H1 (cell line): ENCODE data around the gene KIF5A. TPM values are rescaled to one million over a fixed set of nuclear protein-coding genes. Genes with fewer than 3 reads are reported as not detected.

ENCODE experiments used
- CTCF ChIA-PET: fragments of 300-600 bp; sonication (Branson Sonifier 250); formaldehyde crosslinking; loops from one replicate; lab custom pipeline; 2021; ENCODE audit not compliant: partially characterized antibody; lab: Charles Lee
- POLR2A ChIA-PET: fragments of 300-600 bp; sonication (Branson Sonifier 250); formaldehyde crosslinking; loops from one replicate; lab custom pipeline; 2021; ENCODE audit warnings: inconsistent platforms; ENCODE audit not compliant: partially characterized antibody; lab: Charles Lee
- DNase-seq, 2 experiments: peaks; one replicate each; pipeline versions ENCODE4 v3.0.0 to v3.0.0-alpha.2; 2010 to 2022; ENCODE audit warnings: low spot score in 2 of 2, low read depth in 1 of 2, mixed read lengths in 1 of 2
- FAIRE-seq: peaks from 2 replicates; lab custom pipeline; 2011; peaks lifted over from hg19 to GRCh38; lab: Jason Lieb, UNC
- H2AFZ ChIP-seq: 2 replicates; pipeline ENCODE4 v1.8.1; 2012; ENCODE audit warnings: low read length, inconsistent platforms
- H2AK5ac ChIP-seq: 2 replicates; pipeline ENCODE4 v1.6.1; 2013; ENCODE audit warnings: low read depth, low read length
- H2BK120ac ChIP-seq: replicated peaks from 2 replicates; pipeline ENCODE3; 2013; ENCODE audit warnings: low read depth, low read length, inconsistent platforms
- H2BK12ac ChIP-seq: 2 replicates; pipeline ENCODE4 v1.6.1; 2013; ENCODE audit warnings: low read depth, low read length
- H2BK15ac ChIP-seq: 2 replicates; pipeline ENCODE4 v1.6.1; 2013; ENCODE audit warnings: low read length
- H2BK20ac ChIP-seq: 2 replicates; pipeline ENCODE4 v1.6.1; 2013; ENCODE audit warnings: low read length
- H2BK5ac ChIP-seq: 2 replicates; pipeline ENCODE4 v1.6.1; 2013; ENCODE audit warnings: low read depth, low read length
- H3K14ac ChIP-seq: 2 replicates; pipeline ENCODE4 v1.6.1; 2013; ENCODE audit warnings: inconsistent platforms; ENCODE audit not compliant: insufficient read length
- H3K18ac ChIP-seq: 2 replicates; pipeline ENCODE4 v1.6.1; 2013; ENCODE audit warnings: low read length; ENCODE audit errors: extremely low read depth
- H3K23ac ChIP-seq: 2 replicates; pipeline ENCODE4 v1.6.1; 2013; ENCODE audit warnings: inconsistent platforms; ENCODE audit not compliant: insufficient read length
- H3K23me2 ChIP-seq: 2 replicates; pipeline ENCODE4 v1.6.1; 2013; ENCODE audit warnings: low read depth, low read length
- H3K27ac ChIP-seq: 2 replicates; pipeline ENCODE4 v1.6.1; 2011; ENCODE audit warnings: low read depth, low read length, inconsistent platforms
- H3K27me3 ChIP-seq, 4 experiments: replicated peaks in 1 of 4; 1 replicate in 1 of 4; 2 replicates in 3 of 4; pipeline versions ENCODE4 v1.6.1 to v1.8.1; 2011 to 2013; ENCODE audit warnings: low read length in 3 of 4, mild to moderate bottlenecking in 3 of 4, inconsistent platforms in 2 of 4, mixed read lengths in 2 of 4, moderate library complexity in 1 of 4; ENCODE audit not compliant: control insufficient read depth in 3 of 4, insufficient read depth in 3 of 4; ENCODE audit errors: extremely low read depth in 1 of 4
- H3K36me3 ChIP-seq, 4 experiments: 2 replicates each; pipeline versions ENCODE4 v1.6.1 to v1.8.1; 2011 to 2013; ENCODE audit warnings: mild to moderate bottlenecking in 4 of 4, low read length in 3 of 4, moderate library complexity in 2 of 4, control low read depth in 1 of 4, inconsistent platforms in 1 of 4; ENCODE audit not compliant: insufficient read depth in 4 of 4, control insufficient read depth in 2 of 4
- H3K4ac ChIP-seq: replicated peaks from 2 replicates; pipeline ENCODE3; 2013; ENCODE audit warnings: low read length, low read depth, mixed read lengths, inconsistent platforms; ENCODE audit not compliant: insufficient read length
- H3K4me1 ChIP-seq, 4 experiments: replicated peaks in 1 of 4; 1 replicate in 1 of 4; 2 replicates in 3 of 4; pipeline versions ENCODE4 v1.6.1 to v1.8.1; 2011 to 2013; ENCODE audit warnings: low read length in 3 of 4, inconsistent platforms in 2 of 4, mixed read lengths in 1 of 4; ENCODE audit not compliant: insufficient read depth in 4 of 4, control insufficient read depth in 3 of 4
- H3K4me2 ChIP-seq, 2 experiments: 2 replicates each; pipeline versions ENCODE4 v1.6.1 to v1.8.1; 2011 to 2013; ENCODE audit warnings: low read depth in 2 of 2, low read length in 2 of 2, control low read depth in 1 of 2, inconsistent platforms in 1 of 2, mild to moderate bottlenecking in 1 of 2; ENCODE audit not compliant: insufficient read depth in 1 of 2
- H3K4me3 ChIP-seq, 4 experiments: fragments of 200-600, 300-600 bp in 1 of 4; sonication (generic), shearing (Covaris generic), sonication (Bioruptor Twin) in 1 of 4; 2 replicates each; pipeline versions ENCODE4 v1.5.1 to v1.8.1; 2011 to 2016; ENCODE audit warnings: low read length in 4 of 4, low read depth in 3 of 4, control low read depth in 2 of 4, inconsistent platforms in 2 of 4, mild to moderate bottlenecking in 2 of 4, mixed read lengths in 1 of 4, moderate library complexity in 1 of 4; ENCODE audit not compliant: insufficient read depth in 2 of 4; ENCODE audit errors: extremely low read depth in 1 of 4
- H3K56ac ChIP-seq: replicated peaks from 2 replicates; pipeline ENCODE3; 2013; ENCODE audit warnings: low read depth, mild to moderate bottlenecking, mixed read lengths, low read length, inconsistent platforms; ENCODE audit not compliant: insufficient read length
- H3K79me1 ChIP-seq: 2 replicates; pipeline ENCODE4 v1.6.1; 2013; ENCODE audit warnings: low read depth, low read length, control low read depth
- H3K79me2 ChIP-seq, 2 experiments: 2 replicates each; pipeline versions ENCODE4 v1.6.1 to v1.8.1; 2012 to 2013; ENCODE audit warnings: low read length in 2 of 2, mild to moderate bottlenecking in 2 of 2, inconsistent platforms in 1 of 2; ENCODE audit not compliant: insufficient read depth in 2 of 2, control insufficient read depth in 1 of 2
- H3K9ac ChIP-seq, 4 experiments: replicated peaks in 1 of 4; 1 replicate in 1 of 4; 2 replicates in 3 of 4; pipeline versions ENCODE4 v1.6.1 to v1.8.1; 2011 to 2013; ENCODE audit warnings: low read depth in 3 of 4, low read length in 3 of 4, control low read depth in 2 of 4, mild to moderate bottlenecking in 2 of 4, moderate library complexity in 2 of 4, inconsistent platforms in 1 of 4; ENCODE audit errors: extremely low read depth in 1 of 4
- H3K9me3 ChIP-seq, 2 experiments: 2 replicates each; pipeline versions ENCODE4 v1.6.1 to v1.8.1; 2012 to 2013; ENCODE audit warnings: mild to moderate bottlenecking in 2 of 2, moderate library complexity in 2 of 2, control low read depth in 1 of 2, inconsistent platforms in 1 of 2, low read depth in 1 of 2, low read length in 1 of 2, mixed read lengths in 1 of 2; ENCODE audit not compliant: insufficient read depth in 2 of 2
- H4K20me1 ChIP-seq, 2 experiments: replicated peaks in 1 of 2; 2 replicates each; pipeline versions ENCODE3 to v1.8.1; 2011 to 2013; ENCODE audit warnings: inconsistent platforms in 2 of 2, low read length in 2 of 2, mild to moderate bottlenecking in 1 of 2; ENCODE audit not compliant: insufficient read depth in 2 of 2, control insufficient read depth in 1 of 2
- H4K5ac ChIP-seq: 2 replicates; pipeline ENCODE4 v1.6.1; 2013; ENCODE audit warnings: low read length, low read depth, mixed read lengths, inconsistent platforms; ENCODE audit not compliant: insufficient read length
- H4K8ac ChIP-seq: 2 replicates; pipeline ENCODE4 v1.8.0; 2013; ENCODE audit warnings: mild to moderate bottlenecking, moderate library complexity, low read length, inconsistent platforms; ENCODE audit not compliant: insufficient read depth; ENCODE audit errors: extremely low read depth
- H4K91ac ChIP-seq: replicated peaks from 2 replicates; pipeline ENCODE3; 2013; ENCODE audit warnings: low read length, mixed read lengths, inconsistent platforms; ENCODE audit not compliant: insufficient read length
- CBX8 ChIP-seq: fragments of 300-800, 300-1000 bp; sonication (generic); IDR thresholded peaks from 2 replicates; pipeline ENCODE4 v1.7.1; 2016; ENCODE audit warnings: low read depth, low read length, borderline replicate concordance
- CREB1 ChIP-seq: IDR thresholded peaks from 2 replicates; pipeline ENCODE4 v1.6.1; 2012; ENCODE audit warnings: inconsistent platforms
- EP300 ChIP-seq, 2 experiments: IDR thresholded peaks; 1 replicate in 1 of 2; 2 replicates in 1 of 2; pipeline ENCODE4 v1.6.1; 2011 to 2012; ENCODE audit warnings: low read depth in 2 of 2, low read length in 2 of 2, mild to moderate bottlenecking in 2 of 2, borderline replicate concordance in 1 of 2, inconsistent platforms in 1 of 2, moderate library complexity in 1 of 2
- GABPA ChIP-seq: IDR thresholded peaks from 2 replicates; pipeline ENCODE4 v1.6.1; 2011; ENCODE audit warnings: mild to moderate bottlenecking, low read length, moderate library complexity, borderline replicate concordance; ENCODE audit not compliant: insufficient read depth
- MAX ChIP-seq: IDR thresholded peaks from 2 replicates; pipeline ENCODE4 v1.6.1; 2012; ENCODE audit warnings: inconsistent platforms
- RNF2 ChIP-seq: fragments of 200-900, 300-1000 bp; sonication (generic); IDR thresholded peaks from 2 replicates; pipeline ENCODE4 v1.7.1; 2016; ENCODE audit warnings: borderline replicate concordance, low read depth, mild to moderate bottlenecking, antibody characterized with exemption, low read length; ENCODE audit not compliant: poor library complexity, severe bottlenecking; ENCODE audit errors: missing control alignments
- SAP30 ChIP-seq: fragments of 300-600 bp; sonication (generic); IDR thresholded peaks from 2 replicates; pipeline ENCODE4 v1.7.1; 2012; ENCODE audit warnings: low read length, moderate library complexity, mild to moderate bottlenecking, inconsistent platforms; ENCODE audit not compliant: insufficient read depth, insufficient replicate concordance
- SIX5 ChIP-seq: IDR thresholded peaks from 2 replicates; pipeline ENCODE4 v1.6.1; 2011; ENCODE audit warnings: mild to moderate bottlenecking, low read depth, low read length
- TBP ChIP-seq: IDR thresholded peaks from 2 replicates; pipeline ENCODE4 v1.6.1; 2011; ENCODE audit warnings: low read depth, low read length, improper control_type of control experiment
- TEAD4 ChIP-seq: IDR thresholded peaks from 2 replicates; pipeline ENCODE4 v1.6.1; 2012; ENCODE audit warnings: low read depth, low read length, inconsistent platforms, mixed read lengths
- USF2 ChIP-seq: IDR thresholded peaks from 2 replicates; pipeline ENCODE4 v1.6.1; 2011; ENCODE audit warnings: low read length, improper control_type of control experiment
- WGBS, 2 experiments: shearing (Covaris generic) in 1 of 2; methylation state at CpG; one replicate each; pipeline versions ENCODE4 v1.1.6 to v1.1.7; 2013 to 2015; ENCODE audit warnings: low lambda C conversion rate in 2 of 2, mixed read lengths in 2 of 2, inconsistent platforms in 1 of 2, low coverage in 1 of 2, missing lambda C conversion rate in 1 of 2; ENCODE audit not compliant: insufficient replicate concordance in 2 of 2, insufficient coverage in 1 of 2, insufficient read length in 1 of 2; ENCODE audit errors: extremely low coverage in 1 of 2, missing lambda C conversion rate in 1 of 2; 5-methylcytosine and 5-hydroxymethylcytosine counted together
- polyA plus RNA-seq, 7 experiments: library from polyadenylated mRNA; depleted of rRNA in 3 of 7; stranded (reverse) in 5 of 7; unstranded in 2 of 7; fragments of >200 nt in 5 of 7; fragments of 200-250 nt in 2 of 7; gene quantifications; 1 replicate in 5 of 7; 2 replicates in 1 of 7; 4 replicates in 1 of 7; pipeline versions ENCODE4 v1.2.1 to v1.2.3, GENCODE V29; 2011 to 2013; ENCODE audit warnings: missing spikeins in 2 of 7, mixed read lengths in 2 of 7
- total RNA-seq: library from RNA; stranded (reverse); fragmentation: NEBNext Ultra II Directional; extraction: Animal tissue kit (Norgen Biotek cat#: 25700); gene quantifications from 2 replicates; pipeline ENCODE4 v1.2.1, GENCODE V29; 2021

Gene KIF5A
- total and polyA plus RNA-seq, 2 of the 8 experiments (the other 6 are each of a cell fraction or from before 2014, with no cell fraction given): 10.7 to 21.9 TPM

- POLR2A ChIA-PET: interaction anchor here (0.8 to 2.1 kb wide), 3 partner anchors 18 to 65 kb away, joined by 3 to 6 read pairs (median 3); no protein-coding TSS in a partner anchor
Observed at GRCh38 chr12:57581802-57582201, 32.0 kb downstream of the KIF5A start.

More at GRCh38 chr12:57581802-57582201, 32.0 kb downstream of the KIF5A start:
- H4K8ac ChIP-seq: no peak overlapping the region
- H2BK12ac ChIP-seq: no peak overlapping the region
- H2AFZ ChIP-seq: no peak overlapping the region
- no peak overlapping the region for H3K4me3 ChIP-seq
- no peaks in the 10 kb centered on the region for H3K4me1 ChIP-seq
- no peaks in the 10 kb centered on the region for H3K23me2 ChIP-seq
- TF ChIP-seq SAP30: no peak
- no peak for TF ChIP-seq CBX8
- no peak for TF ChIP-seq USF2
- no peak for TF ChIP-seq CREB1
- no peak for TF ChIP-seq GABPA
- TF ChIP-seq EP300 (IDR thresholded peaks at IDR 0.05; ENCODE audit: borderline replicate concordance in 1 of 2, low read depth in 2 of 2, low read length in 2 of 2): no peak
- no peak for TF ChIP-seq RNF2
- no peak for TF ChIP-seq TBP
- no peak for TF ChIP-seq SIX5
- TF ChIP-seq TEAD4: no peak
- TF ChIP-seq MAX: no peak
- no peak overlapping the region for H3K4ac ChIP-seq
- no peak overlapping the region for H3K4me2 ChIP-seq
- H3K27me3 ChIP-seq: no peaks in the 10 kb centered on the region
- H4K20me1 ChIP-seq: peaks cover 4 to 6% of the 10 kb centered on the region in 2 experiments
- no peaks in the 10 kb centered on the region for H3K79me2 ChIP-seq
- H3K23ac ChIP-seq: no peak overlapping the region
- H2BK20ac ChIP-seq: no peak overlapping the region
- H3K56ac ChIP-seq: no peak overlapping the region
- H2BK15ac ChIP-seq: no peak overlapping the region
- DNase-seq (no peak), FAIRE-seq (no peak)
- H3K9ac ChIP-seq: no peak overlapping the region
- no peak overlapping the region for H4K91ac ChIP-seq
- no peak overlapping the region for H4K5ac ChIP-seq
- H2BK5ac ChIP-seq: no peak overlapping the region
- H3K36me3 ChIP-seq: peaks cover 11 to 51% (median 25%) of the 10 kb centered on the region in 4 experiments
- no peak overlapping the region for H3K18ac ChIP-seq
- no peaks in the 10 kb centered on the region for H3K9me3 ChIP-seq
- H3K79me1 ChIP-seq: no peaks in the 10 kb centered on the region
- H2BK120ac ChIP-seq: no peak overlapping the region
- 73% methylated on average over 1 of the region's 1 CpG; no CpG with 5 or more reads in 1 of the 2 experiments for WGBS, 2 experiments
- CTCF ChIA-PET: interaction anchor here (0.6 to 7.8 kb wide), 18 partner anchors 11 to 160 kb away, joined by 3 to 201 read pairs (median 9); partner anchors contain the start of genes ARHGAP9, ARHGEF25, B4GALNT1 and OS9
- no peak overlapping the region for H3K27ac ChIP-seq
- no peak overlapping the region for H2AK5ac ChIP-seq
- no peak overlapping the region for H3K14ac ChIP-seq
